ENCODE data around the gene AUTS2. TPM values are rescaled to one million over a fixed set of nuclear protein-coding genes. Genes with fewer than 3 reads are reported as not detected.

The AUTS2 gene
- total RNA-seq, 1 donor from 2014 or later = 94.1 TPM

GRCh38 chr7:69600710-69601519 is 2.6 kb downstream of the AUTS2 start:
- peaks cover 9% of the 10 kb centered on the region for H3K27me3 Mint-ChIP-seq
- no peaks in the 10 kb centered on the region for H3K36me3 Mint-ChIP-seq
- no peaks in the 10 kb centered on the region for H3K9me3 Mint-ChIP-seq
- DNase-seq (ENCODE audit: extremely low spot score, unreplicated experiment) = no peak
- H3K4me3 Mint-ChIP-seq = no peak overlapping the region
- TF ChIP-seq, protein P1, sequence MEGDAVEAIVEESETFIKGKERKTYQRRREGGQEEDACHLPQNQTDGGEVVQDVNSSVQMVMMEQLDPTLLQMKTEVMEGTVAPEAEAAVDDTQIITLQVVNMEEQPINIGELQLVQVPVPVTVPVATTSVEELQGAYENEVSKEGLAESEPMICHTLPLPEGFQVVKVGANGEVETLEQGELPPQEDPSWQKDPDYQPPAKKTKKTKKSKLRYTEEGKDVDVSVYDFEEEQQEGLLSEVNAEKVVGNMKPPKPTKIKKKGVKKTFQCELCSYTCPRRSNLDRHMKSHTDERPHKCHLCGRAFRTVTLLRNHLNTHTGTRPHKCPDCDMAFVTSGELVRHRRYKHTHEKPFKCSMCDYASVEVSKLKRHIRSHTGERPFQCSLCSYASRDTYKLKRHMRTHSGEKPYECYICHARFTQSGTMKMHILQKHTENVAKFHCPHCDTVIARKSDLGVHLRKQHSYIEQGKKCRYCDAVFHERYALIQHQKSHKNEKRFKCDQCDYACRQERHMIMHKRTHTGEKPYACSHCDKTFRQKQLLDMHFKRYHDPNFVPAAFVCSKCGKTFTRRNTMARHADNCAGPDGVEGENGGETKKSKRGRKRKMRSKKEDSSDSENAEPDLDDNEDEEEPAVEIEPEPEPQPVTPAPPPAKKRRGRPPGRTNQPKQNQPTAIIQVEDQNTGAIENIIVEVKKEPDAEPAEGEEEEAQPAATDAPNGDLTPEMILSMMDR (conservative IDR thresholded peaks at IDR 0.05) = no peak
- no peak overlapping the region for H3K27ac Mint-ChIP-seq
- H3K4me1 Mint-ChIP-seq (ENCODE audit: unreplicated experiment) = peaks cover 6% of the 10 kb centered on the region

DNA sequence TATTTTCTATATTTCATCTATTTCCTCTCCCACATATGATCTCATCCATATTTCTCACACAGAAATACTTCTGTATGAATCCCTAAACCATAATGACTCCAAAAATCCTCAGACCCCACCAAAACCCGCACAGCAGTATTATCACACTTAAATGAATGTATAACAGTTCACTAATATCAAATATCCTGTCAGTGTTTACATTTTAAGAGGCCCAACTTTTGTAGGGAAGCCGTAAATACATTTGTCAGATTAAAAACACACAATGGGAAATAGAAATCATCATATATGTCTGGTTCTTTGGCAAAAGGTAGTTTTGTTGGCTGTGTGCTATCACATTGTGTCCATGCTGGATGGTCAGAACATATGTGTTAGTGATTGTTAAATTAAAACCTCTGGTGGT is 4.2 kb downstream of the AUTS2 start:
- DNase-seq (ENCODE audit: extremely low spot score, unreplicated experiment) = no peak

GRCh38 chr7:69603351-69603750 is 5.1 kb downstream of the AUTS2 start:
- Mint-ChIP-seq H3K27me3 (peaks cover 3% of the 10 kb centered on the region), H3K4me3 (no peak overlapping the region), H3K36me3 (no peaks in the 10 kb centered on the region), H3K4me1 (ENCODE audit: unreplicated experiment) (peaks cover 11% of the 10 kb centered on the region), H3K9me3 (no peaks in the 10 kb centered on the region), H3K27ac (no peak overlapping the region)
- TF ChIP-seq, protein P1 (conservative IDR thresholded peaks at IDR 0.05) = no peak
- DNase-seq (ENCODE audit: extremely low spot score, unreplicated experiment) = no peak

More for the DNA sequence above, 4.2 kb downstream of the AUTS2 start:
- no peak overlapping the region for H3K27ac Mint-ChIP-seq
- no peaks in the 10 kb centered on the region for H3K36me3 Mint-ChIP-seq
- no peak overlapping the region for H3K4me3 Mint-ChIP-seq
- peaks cover 3% of the 10 kb centered on the region for H3K27me3 Mint-ChIP-seq
- H3K9me3 Mint-ChIP-seq = no peaks in the 10 kb centered on the region
- TF ChIP-seq, protein P1 (conservative IDR thresholded peaks at IDR 0.05) = no peak
- H3K4me1 Mint-ChIP-seq (ENCODE audit: unreplicated experiment) = peaks cover 6% of the 10 kb centered on the region

- H3K4me3 Mint-ChIP-seq = no peak overlapping the region
- H3K27me3 Mint-ChIP-seq = peaks cover 3% of the 10 kb centered on the region
- TF ChIP-seq, protein P1 (conservative IDR thresholded peaks at IDR 0.05) = no peak
- no peaks in the 10 kb centered on the region for H3K36me3 Mint-ChIP-seq
- H3K9me3 Mint-ChIP-seq = no peaks in the 10 kb centered on the region
- DNase-seq (ENCODE audit: extremely low spot score, unreplicated experiment) = no peak
- no peak overlapping the region for H3K27ac Mint-ChIP-seq
- H3K4me1 Mint-ChIP-seq (ENCODE audit: unreplicated experiment) = peaks cover 17% of the 10 kb centered on the region
Observed at GRCh38 chr7:69603937-69604494, 5.7 kb downstream of the AUTS2 start.

- Mint-ChIP-seq H3K9me3 (no peaks in the 10 kb centered on the region), H3K27ac (no peak overlapping the region), H3K4me3 (no peak overlapping the region), H3K36me3 (no peaks in the 10 kb centered on the region), H3K4me1 (ENCODE audit: unreplicated experiment) (peaks cover 23% of the 10 kb centered on the region), H3K27me3 (no peaks in the 10 kb centered on the region)
- no peak for DNase-seq (ENCODE audit: extremely low spot score, unreplicated experiment)
- TF ChIP-seq, protein P1 (conservative IDR thresholded peaks at IDR 0.05) = no peak
Observed at GRCh38 chr7:69605070-69605469, 6.8 kb downstream of the AUTS2 start.
